CD4-positive, alpha-beta T cell treated with Interleukin-17A for 1 hour (primary cell): Measurements from ENCODE around the gene HDHD5.

Source experiments
- DNase-seq: peaks from one replicate; pipeline ENCODE4 v3.0.0-alpha.2; 2020

Gene HDHD5

DNA sequence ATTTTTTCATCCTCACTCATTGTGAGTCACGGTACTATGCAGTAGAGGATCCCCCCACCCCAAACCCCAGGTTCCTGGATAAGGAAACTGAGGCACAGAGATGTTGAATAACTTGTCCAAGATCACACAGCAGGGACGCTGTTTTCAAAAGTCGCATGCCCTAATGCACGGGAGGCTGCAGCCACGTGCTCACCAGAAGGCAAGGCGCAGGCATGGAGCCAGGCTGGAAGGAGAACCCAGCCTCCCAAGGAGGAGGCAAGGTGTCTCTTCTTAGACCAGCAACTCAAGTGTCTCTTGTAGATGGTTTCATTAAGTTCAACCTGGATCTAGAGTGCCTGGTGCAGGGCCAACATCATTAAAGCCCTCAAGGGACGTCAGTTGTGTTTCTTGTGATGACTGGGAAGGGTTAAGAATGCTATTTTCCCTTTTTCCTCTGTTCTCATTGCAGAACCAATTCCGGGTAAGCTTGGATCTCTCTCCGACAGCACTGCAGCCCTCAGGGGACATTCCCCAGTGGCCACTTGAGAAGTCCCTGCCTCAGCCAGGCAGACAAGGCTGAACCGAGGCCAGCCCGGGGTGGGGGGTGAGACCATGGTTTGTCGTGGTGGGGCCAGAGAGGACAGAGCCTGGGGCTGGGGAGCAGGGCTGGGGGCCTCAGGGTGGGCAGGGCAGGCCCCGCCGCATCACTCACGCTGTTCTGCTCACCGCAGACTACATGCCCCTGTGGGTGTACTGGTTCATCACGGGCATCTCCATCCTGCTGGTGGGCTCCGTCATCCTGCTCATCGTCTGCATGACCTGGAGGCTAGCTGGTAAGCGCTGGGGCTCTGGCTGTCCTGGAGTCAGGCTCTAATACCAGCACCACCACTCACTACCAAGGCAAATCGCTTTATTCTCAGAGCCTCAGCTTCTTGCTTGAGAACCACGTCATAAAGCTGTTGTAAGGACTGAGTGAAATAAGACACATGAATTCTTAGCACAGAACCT, 53.6 kb downstream of the HDHD5 start:
- DNase-seq = no peak

DNA sequence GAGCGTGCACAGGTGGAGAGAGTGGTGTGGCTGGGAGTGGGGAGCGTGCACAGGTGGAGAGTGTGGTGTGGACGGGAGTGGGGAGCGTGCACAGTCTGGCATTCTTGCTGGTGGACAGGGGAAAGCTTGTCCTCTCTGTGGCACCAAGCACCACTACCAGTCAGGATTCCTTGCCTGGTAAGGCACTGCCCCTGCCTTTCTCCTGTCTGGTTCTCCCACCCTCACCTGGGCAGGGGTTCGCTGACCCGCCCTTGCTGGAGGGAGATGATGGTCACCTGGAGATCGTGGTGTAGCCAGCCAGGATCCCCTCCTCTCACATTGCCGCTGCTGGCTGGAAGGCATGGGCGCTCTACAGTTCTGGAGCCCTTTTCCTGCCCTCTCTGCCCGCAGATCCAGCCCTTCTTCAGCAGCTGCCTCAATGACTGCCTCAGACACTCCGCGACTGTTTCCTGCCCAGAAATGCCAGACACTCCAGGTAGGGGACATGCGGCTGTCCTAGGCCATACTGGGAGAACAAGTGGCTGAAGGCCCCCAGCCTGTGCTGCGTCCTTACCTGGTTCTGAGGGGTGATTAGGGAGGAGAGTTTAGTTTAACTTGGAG, 54.6 kb downstream of the HDHD5 start:
- DNase-seq = no peak

DNA sequence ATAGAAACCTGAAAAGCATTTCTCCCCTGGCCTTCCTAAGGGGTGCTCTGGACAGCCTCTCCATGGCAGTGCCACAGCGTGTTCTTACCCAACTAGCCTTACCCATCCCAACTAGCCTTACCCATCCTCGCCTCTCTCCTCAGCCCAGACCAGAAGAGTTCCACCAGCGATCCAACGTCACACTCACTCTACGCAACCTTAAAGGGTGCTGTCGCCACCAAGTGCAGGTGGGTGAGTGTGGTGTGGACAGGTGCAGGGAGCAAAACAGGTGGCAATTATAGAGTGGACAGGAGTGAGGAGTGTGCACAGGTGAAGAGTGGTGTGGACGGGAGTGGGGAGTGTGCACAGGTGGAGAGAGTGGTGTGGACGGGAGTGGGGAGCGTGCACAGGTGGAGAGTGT, 55.7 kb downstream of the HDHD5 start:
- DNase-seq = no peak

DNA sequence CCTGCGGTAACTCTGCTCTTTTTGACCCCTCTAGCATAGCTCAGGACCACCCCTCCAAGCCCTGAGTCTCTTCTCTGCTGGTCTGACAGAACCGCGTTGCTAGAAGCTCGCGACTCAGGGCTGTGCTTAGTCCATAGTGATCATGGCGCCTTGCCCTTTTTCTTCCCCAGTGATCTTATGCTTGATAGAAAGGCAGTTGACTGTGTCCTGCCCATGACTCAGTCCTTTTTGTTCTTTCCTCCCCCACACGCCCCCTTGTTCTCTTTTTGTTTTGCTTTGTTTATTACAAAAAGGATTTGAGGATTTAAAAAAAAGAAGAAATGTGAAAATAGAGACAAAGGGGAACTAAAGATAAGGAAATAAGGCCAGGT, 56.8 kb downstream of the HDHD5 start:
- no peak for DNase-seq

DNA sequence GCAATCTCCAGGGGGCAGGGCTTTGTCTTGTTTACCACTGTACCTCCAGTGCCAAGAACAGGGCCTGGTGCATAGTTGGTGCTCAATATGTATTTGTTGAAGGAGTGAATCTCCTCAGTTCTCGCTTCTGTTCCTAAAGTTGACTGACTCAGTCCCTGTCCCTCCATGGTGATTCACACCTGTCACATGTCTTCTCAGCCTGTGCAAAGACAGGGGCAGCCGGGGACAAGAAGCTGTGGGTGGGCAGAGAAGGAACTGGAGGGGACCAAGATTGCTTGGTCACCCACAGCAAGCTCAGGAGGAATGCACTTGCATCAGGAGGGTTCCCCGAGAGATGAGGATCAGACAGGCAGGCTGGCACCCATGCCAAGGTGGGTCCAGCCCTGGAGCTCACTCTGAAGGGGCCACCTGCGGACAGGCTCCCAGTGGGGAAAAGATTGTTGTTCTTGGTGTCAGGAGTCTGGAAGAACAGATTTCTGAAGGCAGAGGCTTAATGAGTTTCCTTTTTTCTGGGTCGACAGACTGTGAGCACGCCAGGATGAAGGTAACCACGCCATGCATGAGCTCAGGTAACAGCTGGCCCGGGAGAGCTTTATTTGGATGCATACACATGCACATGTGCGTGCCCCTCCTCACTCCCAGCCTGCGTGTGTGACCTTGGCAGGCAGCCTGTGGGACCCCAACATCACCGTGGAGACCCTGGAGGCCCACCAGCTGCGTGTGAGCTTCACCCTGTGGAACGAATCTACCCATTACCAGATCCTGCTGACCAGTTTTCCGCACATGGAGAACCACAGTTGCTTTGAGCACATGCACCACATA, 57.4 kb downstream of the HDHD5 start:
- no peak for DNase-seq

DNA sequence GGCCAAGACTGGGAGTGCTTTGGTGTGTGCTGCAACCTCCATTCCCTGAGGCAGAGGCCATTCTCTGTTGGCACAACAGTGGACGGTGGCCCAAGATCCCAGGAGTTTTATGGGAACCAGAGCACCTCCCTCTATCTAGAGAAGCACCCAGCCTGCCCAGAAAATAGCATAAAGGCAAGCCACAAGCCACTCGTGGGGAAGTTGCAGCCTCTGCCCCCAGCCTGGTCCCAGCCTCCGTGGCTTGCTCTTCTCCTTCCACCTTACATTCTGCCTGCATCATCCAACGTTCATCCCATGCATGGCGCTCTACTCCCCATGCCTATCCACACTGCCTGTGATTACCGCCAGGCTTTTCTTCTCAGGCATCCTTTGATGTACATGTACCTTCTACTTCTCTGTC, 58.5 kb downstream of the HDHD5 start:
- no peak for DNase-seq

DNA sequence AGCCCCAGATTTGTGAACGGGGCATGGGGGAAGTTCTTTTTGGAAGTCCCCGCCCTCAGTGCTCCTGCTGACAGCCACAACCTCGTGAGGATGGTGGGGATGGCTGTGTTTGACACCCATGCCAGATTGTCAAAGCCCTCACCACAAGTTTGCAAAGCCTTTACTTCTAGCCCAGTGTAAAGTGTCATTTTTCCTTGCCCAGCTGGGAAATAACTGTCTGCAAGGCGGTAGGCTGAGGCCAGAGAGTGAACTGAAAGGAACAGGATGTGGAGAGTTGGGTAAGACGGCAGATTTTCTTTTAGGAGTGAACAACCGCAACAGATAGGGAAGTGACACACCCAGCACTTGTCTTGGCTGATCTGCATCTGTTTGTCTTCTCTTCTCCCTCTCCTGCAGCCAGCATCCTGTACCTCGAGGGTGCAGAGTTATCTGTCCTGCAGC, 60.7 kb downstream of the HDHD5 start:
- peak; percentile 44 for DNase-seq

DNA sequence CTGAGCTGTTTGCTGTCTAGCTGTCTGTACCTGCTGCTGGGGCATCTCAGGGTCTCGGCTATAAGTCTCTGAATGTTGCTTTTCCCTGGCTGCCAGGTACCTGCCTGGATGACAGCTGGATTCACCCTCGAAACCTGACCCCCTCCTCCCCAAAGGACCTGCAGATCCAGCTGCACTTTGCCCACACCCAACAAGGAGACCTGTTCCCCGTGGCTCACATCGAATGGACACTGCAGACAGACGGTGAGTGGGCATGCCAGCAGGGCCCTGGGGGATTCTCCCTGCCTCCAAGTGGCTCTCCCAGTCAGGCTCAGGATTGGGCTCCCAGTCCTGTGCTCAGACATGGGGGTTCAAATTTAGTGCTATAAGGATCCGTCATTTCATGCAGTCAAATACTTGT, 61.4 kb downstream of the HDHD5 start:
- DNase-seq = no peak

DNA sequence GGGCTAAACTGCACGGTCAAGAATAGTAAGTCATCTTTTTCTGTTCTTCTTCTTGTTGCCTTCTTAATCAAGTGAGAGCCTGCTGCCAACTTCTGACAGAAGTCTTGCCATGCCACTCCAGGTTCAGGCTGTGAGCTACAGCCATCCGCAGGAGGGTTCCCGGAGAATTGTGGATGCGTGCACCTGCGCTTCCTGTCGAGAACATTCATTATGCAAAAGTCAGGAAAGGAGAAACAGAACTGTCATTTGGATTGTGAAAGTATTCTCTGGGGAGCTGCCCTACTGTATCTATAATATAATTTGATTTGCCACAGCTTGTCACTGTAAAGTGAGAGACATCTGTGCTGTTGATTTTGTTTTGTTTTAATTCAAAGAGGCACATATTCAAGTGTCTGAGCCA, 62.0 kb downstream of the HDHD5 start:
- no peak for DNase-seq

DNA sequence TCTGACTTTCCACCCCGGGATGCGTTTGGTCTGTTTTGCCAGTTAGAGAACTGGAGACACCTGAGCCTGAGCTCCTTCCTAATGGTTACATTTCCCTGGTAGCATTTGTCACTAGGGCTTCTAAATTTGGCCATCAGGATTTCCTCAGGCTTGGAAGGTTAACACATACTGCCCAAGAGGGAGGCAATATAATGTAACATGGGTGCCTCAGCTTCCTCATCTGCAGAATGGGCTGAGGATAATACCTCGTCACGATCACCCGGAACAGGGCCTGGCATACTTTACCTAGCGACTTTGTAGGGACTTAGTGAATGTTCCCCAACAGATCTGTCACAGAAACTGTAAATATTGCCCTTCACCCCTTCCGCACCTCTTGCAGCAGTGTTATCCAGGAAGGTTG, 63.0 kb downstream of the HDHD5 start:
- no peak for DNase-seq

DNA sequence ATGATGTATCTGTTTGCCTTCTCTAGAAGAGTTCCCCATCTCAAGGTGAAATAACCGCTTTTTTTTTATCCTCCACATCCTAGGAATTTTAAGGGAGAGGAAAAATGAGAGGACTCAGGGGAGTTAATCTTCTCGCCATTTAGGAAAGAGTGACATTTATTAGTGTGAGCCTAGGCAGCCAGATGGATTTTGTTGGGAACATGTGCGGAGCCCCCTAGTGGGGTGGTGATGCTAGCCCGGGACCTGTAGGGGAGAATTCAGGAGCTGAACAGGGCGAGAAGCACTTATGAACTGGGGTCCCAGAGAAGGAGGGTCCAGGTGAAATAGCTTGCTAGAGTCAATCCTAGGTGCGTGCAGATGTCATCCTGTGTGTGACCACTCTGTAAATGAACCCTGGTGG, 63.5 kb downstream of the HDHD5 start:
- DNase-seq = no peak

DNA sequence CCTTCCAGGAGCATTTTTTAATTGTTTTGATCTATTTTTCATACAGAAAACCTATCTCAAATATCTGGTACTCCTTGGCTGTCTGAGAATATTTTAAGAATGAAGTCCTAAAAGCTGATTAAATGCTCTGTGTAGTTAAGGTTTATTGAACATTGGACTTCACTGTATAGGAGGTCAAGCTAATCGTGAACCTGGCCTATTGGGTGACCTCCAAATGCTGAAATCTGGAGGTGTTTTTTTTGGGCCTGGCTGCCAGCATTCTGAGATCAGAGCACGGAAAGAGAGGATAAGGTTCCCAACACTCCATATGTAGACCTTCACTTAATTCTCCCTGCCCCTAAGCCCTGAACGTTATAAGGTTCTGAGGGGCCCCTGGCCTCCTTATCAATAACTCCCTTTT, 66.0 kb downstream of the HDHD5 start:
- DNase-seq = no peak

DNA sequence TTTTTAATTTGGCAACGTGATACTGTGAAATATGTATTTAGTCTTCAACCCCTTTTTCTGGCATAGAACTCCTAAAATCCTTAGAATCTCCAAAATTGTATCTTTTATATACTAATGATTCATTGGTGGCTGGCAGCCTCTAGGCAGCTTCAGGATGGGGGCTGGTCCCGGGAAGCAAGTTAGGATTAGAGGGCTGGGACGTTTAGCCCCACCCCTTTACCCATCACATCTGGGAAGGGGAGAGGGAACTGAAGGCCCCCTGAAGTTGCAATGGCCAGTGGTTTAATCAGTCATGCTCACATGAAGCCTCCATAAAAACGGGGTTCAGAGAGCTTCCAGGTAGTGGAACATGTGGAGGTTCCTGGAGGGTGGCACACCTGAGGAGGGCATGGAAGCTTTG, 67.2 kb downstream of the HDHD5 start:
- no peak for DNase-seq

DNA sequence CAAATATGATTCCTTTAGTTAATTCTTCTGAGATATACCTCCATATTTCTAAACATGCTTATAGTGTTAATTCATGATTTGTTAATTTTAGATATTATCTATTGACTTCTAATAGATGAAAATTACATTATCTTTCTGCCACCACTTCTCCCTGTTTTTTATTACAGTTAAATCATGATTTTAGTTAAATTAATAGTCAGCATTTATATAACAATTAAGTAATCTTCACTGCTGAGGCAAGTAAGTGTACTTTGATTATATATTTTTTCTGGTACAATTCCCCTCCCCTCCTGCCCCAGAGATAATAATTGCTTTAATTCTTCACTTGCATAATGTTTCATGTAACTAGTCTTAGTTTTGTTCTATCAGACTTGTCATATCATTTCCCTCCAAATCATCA, 68.5 kb downstream of the HDHD5 start:
- no peak for DNase-seq
